NCI-H1092 (cell line): ENCODE data around the gene WRNIP1.

Source experiments
- DNase-seq: peaks from one replicate; lab custom pipeline; 2025; lab: John Stamatoyannopoulos, UW

WRNIP1 gene

DNA sequence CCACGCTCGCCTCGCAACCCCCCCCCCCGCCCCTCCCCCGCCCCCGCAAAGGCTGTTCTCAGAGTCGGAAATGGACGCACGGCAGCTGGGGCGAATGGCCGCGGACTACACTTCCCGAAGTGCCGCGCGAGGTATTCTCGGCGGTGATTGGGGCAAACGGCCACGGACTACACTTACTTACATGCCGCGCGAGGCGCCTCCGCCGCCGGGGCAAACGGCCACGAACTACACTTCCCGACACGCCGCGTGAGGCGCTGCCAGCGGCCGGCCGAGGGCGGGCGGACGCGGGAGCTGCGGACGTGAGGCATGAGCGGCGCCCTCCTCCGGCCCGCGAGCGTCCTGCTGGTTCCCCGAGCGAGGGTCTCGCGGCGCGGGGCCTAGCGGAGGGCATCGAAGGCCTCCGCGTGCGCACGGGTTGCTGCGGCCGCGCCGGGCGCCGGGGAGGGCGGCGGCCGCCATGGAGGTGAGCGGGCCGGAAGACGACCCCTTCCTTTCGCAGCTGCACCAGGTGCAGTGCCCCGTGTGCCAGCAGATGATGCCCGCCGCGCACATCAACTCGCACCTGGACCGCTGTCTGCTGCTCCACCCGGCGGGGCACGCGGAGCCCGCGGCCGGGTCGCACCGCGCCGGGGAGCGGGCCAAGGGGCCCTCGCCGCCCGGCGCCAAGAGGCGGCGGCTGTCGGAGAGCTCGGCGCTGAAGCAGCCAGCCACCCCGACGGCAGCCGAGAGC is at the start of gene WRNIP1:
Gene WRNIP1 (plus strand): TSS at position 228 of the 730 bp plus-strand sequence. CDS start 230 bp downstream, at position 458.
- DNase-seq = peak; percentile 88

- no peak for DNase-seq
Measured at GRCh38 chr6:2715737-2716136, 49.5 kb upstream of the WRNIP1 start.

GRCh38 chr6:2716936-2717700 is 48.1 kb upstream of the WRNIP1 start:
- DNase-seq = no peak

GRCh38 chr6:2718334-2719092 is 46.7 kb upstream of the WRNIP1 start:
- no peak for DNase-seq

DNA sequence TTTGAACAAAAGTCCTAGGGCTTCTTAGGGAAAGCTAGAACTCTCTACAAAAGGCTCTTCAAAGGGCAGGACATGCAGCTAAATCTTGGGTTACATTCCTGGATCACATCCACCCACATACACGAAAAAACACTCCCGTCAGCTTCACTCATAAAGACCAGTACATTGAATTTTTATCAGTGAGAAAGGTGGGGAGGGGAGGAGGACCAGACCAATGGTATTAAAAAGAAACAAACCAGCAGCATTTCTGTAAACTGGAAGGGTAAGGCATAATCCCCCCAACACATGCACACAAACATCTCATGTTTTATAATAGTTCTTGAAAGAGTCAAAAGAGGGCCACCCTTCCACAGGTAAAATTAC is 46.1 kb upstream of the WRNIP1 start:
- no peak for DNase-seq

- no peak for DNase-seq
Measured at GRCh38 chr6:2721219-2721618, 44.0 kb upstream of the WRNIP1 start.

DNA sequence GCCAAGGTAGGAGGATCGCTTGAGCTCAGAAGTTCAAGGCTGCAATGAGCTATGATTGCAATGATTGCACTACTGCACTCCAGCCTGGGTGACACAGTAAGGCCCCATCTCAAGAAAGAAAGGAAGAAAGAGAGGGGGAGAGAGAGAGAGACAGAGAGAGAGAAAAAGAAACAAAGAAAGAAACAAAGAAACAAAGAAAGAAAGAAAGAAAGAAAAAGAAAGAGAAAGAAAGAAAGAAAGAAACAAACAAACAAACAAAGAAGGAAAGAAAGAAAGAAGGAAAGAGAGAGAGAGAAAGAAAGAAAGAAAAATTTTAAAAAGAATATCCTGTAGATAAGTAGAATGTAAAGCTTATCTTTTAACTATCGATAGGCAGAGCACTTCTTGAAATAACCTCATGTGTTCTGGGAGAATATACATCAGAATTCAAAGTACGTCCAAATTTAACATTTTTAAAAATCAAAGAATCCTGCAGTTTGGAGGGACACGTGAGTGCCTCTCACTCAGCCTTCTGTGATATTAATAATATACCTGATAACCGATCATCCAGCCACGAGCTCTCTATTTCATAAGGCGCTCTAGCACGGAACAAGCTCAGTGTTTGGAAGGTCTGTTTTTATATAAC is 39.7 kb upstream of the WRNIP1 start:
- DNase-seq = no peak

GRCh38 chr6:2725999-2726567 is 39.1 kb upstream of the WRNIP1 start:
- no peak for DNase-seq

DNA sequence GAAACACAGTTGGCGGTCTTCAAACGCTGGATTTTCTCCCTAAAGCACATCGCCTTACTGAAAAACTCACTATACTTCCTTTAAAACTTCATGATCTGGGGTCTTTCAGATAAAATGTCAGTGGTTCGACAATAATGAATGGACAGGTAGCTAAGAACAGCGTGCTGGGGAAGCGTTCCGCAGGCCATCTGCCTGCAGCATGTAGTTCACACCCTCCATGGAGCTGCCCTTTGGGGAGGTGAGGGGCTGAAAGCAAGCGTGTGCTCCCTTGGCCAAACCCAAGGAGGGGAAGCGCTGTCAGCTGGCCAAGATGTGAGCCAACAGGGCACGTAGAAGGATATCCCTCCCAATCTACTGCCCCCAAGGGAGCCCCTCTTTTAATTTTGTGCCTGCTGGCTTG is 35.3 kb upstream of the WRNIP1 start:
- no peak for DNase-seq

- no peak for DNase-seq
Measured at GRCh38 chr6:2730353-2731107, 34.7 kb upstream of the WRNIP1 start.

DNA sequence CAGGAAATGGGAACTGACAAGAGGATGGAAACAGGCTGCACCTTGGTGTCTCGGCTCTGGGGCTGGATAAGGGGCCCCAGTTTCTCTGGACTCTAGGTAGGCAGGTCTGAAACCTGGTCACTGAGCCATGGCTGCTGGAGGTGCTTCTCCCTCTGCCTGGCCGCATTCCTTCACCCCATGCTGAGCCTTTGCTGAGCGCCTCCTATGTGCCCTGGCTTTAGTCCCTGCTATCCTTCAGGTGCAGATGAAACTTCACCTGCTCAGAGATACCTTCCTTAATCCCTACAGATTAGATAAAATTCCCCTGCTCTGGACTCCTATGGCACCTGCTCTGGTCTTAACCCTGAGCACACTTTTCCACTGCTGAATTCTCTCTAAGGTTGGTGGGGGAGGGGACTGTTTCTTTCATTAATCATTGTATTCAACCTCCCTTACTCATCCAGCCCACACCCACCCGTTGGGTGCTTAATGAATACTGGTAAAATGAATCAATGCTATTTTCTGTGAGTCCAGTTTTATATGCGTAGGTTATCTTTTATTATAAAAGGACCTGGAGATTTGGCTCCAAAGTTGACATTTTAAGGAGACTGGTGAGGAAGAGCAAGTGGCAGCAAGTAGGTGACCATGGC is 33.8 kb upstream of the WRNIP1 start:
- no peak for DNase-seq

DNA sequence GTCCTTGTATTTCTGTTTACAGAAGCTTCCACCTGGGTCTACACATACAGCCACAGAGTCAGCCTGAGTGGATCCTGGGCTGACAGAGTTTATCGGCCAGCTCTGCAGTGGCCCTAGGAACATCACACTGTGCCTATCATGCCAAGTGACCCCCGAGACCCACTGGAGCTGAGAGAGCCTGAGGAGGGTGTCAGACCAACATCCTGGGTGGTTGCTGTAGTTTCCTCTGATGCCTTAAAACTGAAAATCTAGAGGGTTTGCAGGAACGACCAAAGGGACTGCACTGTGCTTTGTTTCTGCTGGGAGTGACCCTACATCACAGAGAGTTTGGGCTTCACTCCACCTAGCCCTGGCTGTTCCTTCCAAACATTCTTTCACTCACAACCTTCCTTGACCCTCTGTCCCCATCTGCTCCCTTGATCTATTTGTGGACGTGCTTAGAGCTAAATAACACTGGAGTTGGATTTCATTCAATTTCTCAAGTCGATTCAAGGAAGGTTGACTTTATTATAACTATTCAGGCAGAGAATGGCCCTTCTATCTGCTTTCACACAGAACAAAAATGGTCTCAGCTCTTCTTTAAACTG is 32.6 kb upstream of the WRNIP1 start:
- no peak for DNase-seq

DNA sequence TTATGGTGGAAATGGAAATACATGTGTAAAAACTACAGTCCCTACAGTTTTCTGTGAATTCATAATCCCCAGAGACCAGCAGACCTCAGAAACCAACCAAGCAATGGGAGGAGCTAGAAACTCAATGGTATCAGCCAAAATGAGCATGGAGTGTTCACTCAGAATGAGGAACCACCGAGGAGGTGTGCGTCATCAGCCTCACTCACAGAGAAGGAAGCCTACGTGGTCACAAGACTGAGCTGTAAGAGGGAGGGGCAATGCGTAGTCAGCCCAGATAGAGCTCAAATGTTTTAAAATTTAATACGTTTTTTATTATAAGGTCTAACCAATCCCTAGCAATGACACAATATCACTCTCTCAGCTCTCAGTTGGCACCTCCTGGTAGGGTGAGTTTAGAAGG is 31.9 kb upstream of the WRNIP1 start:
- no peak for DNase-seq

DNA sequence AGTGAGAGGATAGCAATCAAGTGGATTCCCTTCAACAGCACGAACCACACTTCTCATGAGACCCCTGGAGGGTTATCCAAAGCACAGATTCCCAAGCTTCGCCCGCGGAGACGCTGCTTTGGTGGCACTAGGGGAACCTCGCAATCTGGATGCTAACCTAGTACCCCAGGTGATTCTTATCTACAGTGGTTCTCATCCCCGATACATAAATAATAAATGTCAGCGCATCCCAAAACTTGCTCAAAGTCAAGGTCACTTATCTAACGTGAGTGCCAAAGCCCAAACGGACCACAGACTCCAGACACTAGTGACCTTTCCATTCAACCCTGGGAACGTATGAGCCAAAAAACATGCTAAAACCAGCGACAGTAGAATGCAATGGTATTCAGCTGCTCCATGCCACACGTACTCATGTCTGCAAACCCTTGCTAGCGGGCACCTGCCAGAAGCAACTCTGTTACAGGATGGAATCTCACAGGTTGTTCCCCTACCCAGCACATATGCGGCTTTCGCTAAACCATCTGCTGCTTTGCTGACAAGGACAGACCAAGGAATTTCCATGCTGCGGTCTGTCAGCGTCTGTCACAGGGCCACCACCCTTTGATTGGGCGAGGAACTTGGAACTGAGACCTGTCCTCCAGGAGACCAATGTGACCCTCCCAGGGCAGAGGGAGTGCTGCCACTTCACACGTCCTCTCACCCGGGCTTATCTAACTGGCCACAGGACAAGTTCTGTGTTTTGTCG is 31.3 kb upstream of the WRNIP1 start:
- DNase-seq = no peak

- DNase-seq = no peak
Measured at GRCh38 chr6:2734488-2735166, 30.6 kb upstream of the WRNIP1 start.

DNA sequence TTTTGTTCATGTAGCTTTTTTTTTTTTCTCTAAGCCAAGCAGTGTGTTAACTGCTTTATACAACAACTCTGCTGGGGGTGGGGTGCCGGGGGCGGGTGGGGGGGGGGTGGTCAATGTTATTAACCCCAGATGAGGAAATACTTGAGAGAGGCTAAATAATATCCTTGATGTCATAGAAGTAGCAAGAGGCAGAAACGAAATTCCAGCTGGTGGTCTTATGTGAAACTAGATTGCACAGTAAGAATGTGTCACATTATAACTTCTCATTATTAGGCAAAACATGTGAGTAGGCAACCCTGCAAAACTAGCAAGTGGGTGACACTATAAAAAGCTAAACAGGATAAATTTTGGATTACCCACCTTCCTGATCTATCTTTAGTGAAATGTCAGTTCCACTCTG is 27.3 kb upstream of the WRNIP1 start:
- no peak for DNase-seq

- DNase-seq = no peak
Measured at GRCh38 chr6:2738373-2738979, 26.7 kb upstream of the WRNIP1 start.

- DNase-seq = no peak
Measured at GRCh38 chr6:2739335-2739734, 25.9 kb upstream of the WRNIP1 start.

- no peak for DNase-seq
Measured at GRCh38 chr6:2740581-2740980, 24.6 kb upstream of the WRNIP1 start.
